ENCODE measurements around the gene LRRC10B.

LRRC10B gene

GRCh38 chr11:61528114-61528513 lies 19.6 kb downstream of the LRRC10B start:
- in situ Hi-C loops (cut with MboI; ENCODE audit: low sequenced_read_pairs), result no loop called here

- in situ Hi-C loops (cut with MboI; ENCODE audit: low sequenced_read_pairs), result no loop called here
Observed at GRCh38 chr11:61529537-61530225, 21.1 kb downstream of the LRRC10B start.

- in situ Hi-C loops (cut with MboI; ENCODE audit: low sequenced_read_pairs), result no loop called here
Observed at GRCh38 chr11:61531044-61531443, 22.5 kb downstream of the LRRC10B start.

- in situ Hi-C loops (cut with MboI; ENCODE audit: low sequenced_read_pairs), result no loop called here
Observed at GRCh38 chr11:61532134-61533038, 23.8 kb downstream of the LRRC10B start.

- in situ Hi-C loops (cut with MboI; ENCODE audit: low sequenced_read_pairs), result no loop called here
Observed at GRCh38 chr11:61533039-61533375, 24.5 kb downstream of the LRRC10B start.

- in situ Hi-C loops (cut with MboI; ENCODE audit: low sequenced_read_pairs), result no loop called here
Observed at GRCh38 chr11:61533401-61533800, 24.9 kb downstream of the LRRC10B start.

- in situ Hi-C loops (cut with MboI; ENCODE audit: low sequenced_read_pairs), result no loop called here
Observed at GRCh38 chr11:61534025-61534932, 25.7 kb downstream of the LRRC10B start.

GRCh38 chr11:61534933-61535839 lies 26.6 kb downstream of the LRRC10B start:
- in situ Hi-C loops (cut with MboI; ENCODE audit: low sequenced_read_pairs), result no loop called here

- in situ Hi-C loops (cut with MboI; ENCODE audit: low sequenced_read_pairs), result no loop called here
Observed at GRCh38 chr11:61535998-61536675, 27.6 kb downstream of the LRRC10B start.

GRCh38 chr11:61536676-61537270 lies 28.2 kb downstream of the LRRC10B start:
- in situ Hi-C loops (cut with MboI; ENCODE audit: low sequenced_read_pairs), result no loop called here

GRCh38 chr11:61537326-61537725 lies 28.8 kb downstream of the LRRC10B start:
- in situ Hi-C loops (cut with MboI; ENCODE audit: low sequenced_read_pairs), result no loop called here

GRCh38 chr11:61538636-61538961 lies 30.1 kb downstream of the LRRC10B start:
- in situ Hi-C loops (cut with MboI; ENCODE audit: low sequenced_read_pairs), result no loop called here

GRCh38 chr11:61539006-61539405 lies 30.5 kb downstream of the LRRC10B start:
- in situ Hi-C loops (cut with MboI; ENCODE audit: low sequenced_read_pairs), result no loop called here

- in situ Hi-C loops (cut with MboI; ENCODE audit: low sequenced_read_pairs), result no loop called here
Observed at GRCh38 chr11:61539831-61540357, 31.3 kb downstream of the LRRC10B start.

- in situ Hi-C loops (cut with MboI; ENCODE audit: low sequenced_read_pairs), result no loop called here
Observed at GRCh38 chr11:61540528-61540927, 32.0 kb downstream of the LRRC10B start.

GRCh38 chr11:61541598-61541997 lies 33.0 kb downstream of the LRRC10B start:
- in situ Hi-C loops (cut with MboI; ENCODE audit: low sequenced_read_pairs), result no loop called here

- in situ Hi-C loops (cut with MboI; ENCODE audit: low sequenced_read_pairs), result no loop called here
Observed at GRCh38 chr11:61542024-61542461, 33.5 kb downstream of the LRRC10B start.

GRCh38 chr11:61542705-61543104 lies 34.2 kb downstream of the LRRC10B start:
- in situ Hi-C loops (cut with MboI; ENCODE audit: low sequenced_read_pairs), result no loop called here

Data from HL-60/S4 treated with retinoic acid at 250 ng/mL for 4 days and 3 days (cell line).